ENCODE measurements around the gene CAMK2D. TPM values are rescaled to one million over a fixed set of nuclear protein-coding genes. Genes with fewer than 3 reads are reported as not detected.

The CAMK2D gene
- total and polyA plus RNA-seq, 10 donors, result 5.9 to 44.2 (median 33.3) TPM

- Histone ChIP-seq H3K36me3 (peaks cover 0 to 6% (median 0%) of the 10 kb centered on the region in 6 donors), H3K9me3 (no peaks in the 10 kb centered on the region), H3K27me3 (replicated peaks in 1 of 7) (no peaks in the 10 kb centered on the region), H3K27ac (peak overlapping the region in 6 of 8 donors; percentile 27 to 56 (median 49)), H3K4me1 (peaks cover 0 to 36% (median 6%) of the 10 kb centered on the region in 6 donors), H3K4me3 (no peak overlapping the region)
- intact Hi-C loops (cut with DNase I; ENCODE audit: low total_unique reads), result no loop called here
- WGBS, 5 donors, result 89 to 95% (median 91%) methylated on average over 4 of the region's 4 CpGs
- TF ChIP-seq, protein P1, sequence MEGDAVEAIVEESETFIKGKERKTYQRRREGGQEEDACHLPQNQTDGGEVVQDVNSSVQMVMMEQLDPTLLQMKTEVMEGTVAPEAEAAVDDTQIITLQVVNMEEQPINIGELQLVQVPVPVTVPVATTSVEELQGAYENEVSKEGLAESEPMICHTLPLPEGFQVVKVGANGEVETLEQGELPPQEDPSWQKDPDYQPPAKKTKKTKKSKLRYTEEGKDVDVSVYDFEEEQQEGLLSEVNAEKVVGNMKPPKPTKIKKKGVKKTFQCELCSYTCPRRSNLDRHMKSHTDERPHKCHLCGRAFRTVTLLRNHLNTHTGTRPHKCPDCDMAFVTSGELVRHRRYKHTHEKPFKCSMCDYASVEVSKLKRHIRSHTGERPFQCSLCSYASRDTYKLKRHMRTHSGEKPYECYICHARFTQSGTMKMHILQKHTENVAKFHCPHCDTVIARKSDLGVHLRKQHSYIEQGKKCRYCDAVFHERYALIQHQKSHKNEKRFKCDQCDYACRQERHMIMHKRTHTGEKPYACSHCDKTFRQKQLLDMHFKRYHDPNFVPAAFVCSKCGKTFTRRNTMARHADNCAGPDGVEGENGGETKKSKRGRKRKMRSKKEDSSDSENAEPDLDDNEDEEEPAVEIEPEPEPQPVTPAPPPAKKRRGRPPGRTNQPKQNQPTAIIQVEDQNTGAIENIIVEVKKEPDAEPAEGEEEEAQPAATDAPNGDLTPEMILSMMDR (IDR thresholded peaks at IDR 0.05 in 8 of 11, conservative IDR thresholded peaks at IDR 0.05 in 3 of 11), result no peak
- TF ChIP-seq POLR2A (IDR thresholded peaks at IDR 0.05) (no peak), POLR2AphosphoS5 (IDR thresholded peaks at IDR 0.05) (no peak)
- no peak for DNase-seq
Observed at GRCh38 chr4:113556382-113557134, 205.0 kb downstream of the CAMK2D start.

- H3K4me1 ChIP-seq, result peaks cover 0 to 29% (median 4%) of the 10 kb centered on the region in 6 donors
- DNase-seq, result no peak
- H3K36me3 ChIP-seq, result peaks cover 0 to 12% (median 0%) of the 10 kb centered on the region in 6 donors
- H3K27me3 ChIP-seq (replicated peaks in 1 of 7), result no peaks in the 10 kb centered on the region
- peak overlapping the region in 6 of 8 donors; percentile 27 to 56 (median 49) for H3K27ac ChIP-seq
- H3K9me3 ChIP-seq, result no peaks in the 10 kb centered on the region
- no peak overlapping the region for H3K4me3 ChIP-seq
- 74 to 87% (median 86%) methylated on average over 5 of the region's 5 CpGs for WGBS, 5 donors
- TF ChIP-seq POLR2A (IDR thresholded peaks at IDR 0.05) (no peak), POLR2AphosphoS5 (IDR thresholded peaks at IDR 0.05) (no peak)
- TF ChIP-seq, protein P1 (IDR thresholded peaks at IDR 0.05 in 8 of 11, conservative IDR thresholded peaks at IDR 0.05 in 3 of 11), result no peak
- intact Hi-C loops (cut with DNase I; ENCODE audit: low total_unique reads), result no loop called here
Observed at GRCh38 chr4:113555868-113556267, 205.7 kb downstream of the CAMK2D start.

GRCh38 chr4:113553082-113553481 is 208.5 kb downstream of the CAMK2D start:
- intact Hi-C loops (cut with DNase I; ENCODE audit: low total_unique reads), result no loop called here
- H3K9me3 ChIP-seq, result no peaks in the 10 kb centered on the region
- 90 to 99% (median 94%) methylated on average over 3 of the region's 3 CpGs for WGBS, 5 donors

GRCh38 chr4:113550510-113550909 is 211.0 kb downstream of the CAMK2D start:
- intact Hi-C loops (cut with DNase I; ENCODE audit: low total_unique reads), result no loop called here
- H3K27me3 ChIP-seq (replicated peaks in 1 of 7), result no peaks in the 10 kb centered on the region
- no peak overlapping the region for H3K27ac ChIP-seq
- H3K4me3 ChIP-seq, result no peak overlapping the region
- no peaks in the 10 kb centered on the region for H3K9me3 ChIP-seq
- WGBS, 5 donors, result 93 to 100% (median 96%) methylated on average over 2 of the region's 2 CpGs
- no peak for DNase-seq
- peaks cover 0 to 22% (median 0%) of the 10 kb centered on the region in 6 donors for H3K36me3 ChIP-seq
- peaks cover 3 to 18% (median 10%) of the 10 kb centered on the region in 6 donors for H3K4me1 ChIP-seq
- TF ChIP-seq POLR2AphosphoS5 (IDR thresholded peaks at IDR 0.05) (no peak), POLR2A (IDR thresholded peaks at IDR 0.05) (no peak)
- TF ChIP-seq, protein P1 (IDR thresholded peaks at IDR 0.05 in 8 of 11, conservative IDR thresholded peaks at IDR 0.05 in 3 of 11), result no peak

More at GRCh38 chr4:113553082-113553481, 208.5 kb downstream of the CAMK2D start:
- TF ChIP-seq POLR2AphosphoS5 (IDR thresholded peaks at IDR 0.05), result no peak
- TF ChIP-seq, protein P1 (IDR thresholded peaks at IDR 0.05 in 8 of 11, conservative IDR thresholded peaks at IDR 0.05 in 3 of 11), result no peak
- Histone ChIP-seq H3K27ac (no peak overlapping the region), H3K4me3 (no peak overlapping the region), H3K36me3 (peaks cover 0 to 22% (median 0%) of the 10 kb centered on the region in 6 donors), H3K27me3 (replicated peaks in 1 of 7) (no peaks in the 10 kb centered on the region), H3K4me1 (peaks cover 0 to 26% (median 4%) of the 10 kb centered on the region in 6 donors)
- DNase-seq, result no peak
